Upper lobe of left lung (tissue), 4 donors: ENCODE measurements around the gene CACNA1H.

Experiments used
- CTCF ChIP-seq, 6 experiments: fragments of 450-650 bp in 4 of 6; fragments of 200-600 bp in 2 of 6; sonication (generic) in 2 of 6; IDR thresholded peaks; one replicate each; pipeline ENCODE4 v1.5.1; 2016 to 2019; ENCODE audit warnings: antibody characterized with exemption in 6 of 6
- EP300 ChIP-seq, 4 donors: sonication (generic); formaldehyde crosslinking; IDR thresholded peaks; one replicate each; pipeline ENCODE4 v1.5.1; 2017; ENCODE audit warnings: antibody characterized with exemption in 4 of 4, control low read depth in 2 of 4
- POLR2A ChIP-seq, 4 donors: fragments of 450-650 bp; IDR thresholded peaks; one replicate each; pipeline ENCODE4 v1.5.1; 2016 to 2017; ENCODE audit warnings: antibody characterized with exemption in 4 of 4, mild to moderate bottlenecking in 2 of 4
- POLR2AphosphoS5 ChIP-seq, 2 donors: sonication (generic); formaldehyde crosslinking; IDR thresholded peaks; one replicate each; pipeline ENCODE4 v1.5.1; 2017; ENCODE audit warnings: antibody characterized with exemption in 2 of 2

- TF ChIP-seq CTCF (IDR thresholded peaks at IDR 0.05) (no peak), POLR2A (IDR thresholded peaks at IDR 0.05) (no peak), EP300 (IDR thresholded peaks at IDR 0.05) (no peak), POLR2AphosphoS5 (IDR thresholded peaks at IDR 0.05) (no peak)
Measured at GRCh38 chr16:1211451-1212268, 58.8 kb downstream of the CACNA1H start.
